Mucosa of gallbladder (tissue), 1 donor: ENCODE data around the gene BRD7. TPM values are rescaled to one million over a fixed set of nuclear protein-coding genes. Genes with fewer than 3 reads are reported as not detected.

ENCODE experiments used
- DNase-seq: peaks from one replicate; pipeline ENCODE4 v3.0.0-alpha.2; 2020; ENCODE audit warnings: low spot score
- total RNA-seq: library from RNA; stranded (reverse); gene quantifications from one replicate; pipeline ENCODE4 v1.2.1, GENCODE V29; 2021
- donor health status: DM: no; HTN: no; CAD: no.

BRD7 gene
- total RNA-seq: 59.1 TPM

- peak; percentile 45 for DNase-seq
These were observed at the start of gene BRD7 for GRCh38 chr16:50368410-50369132. Gene BRD7 (minus strand): TSS chr16:50368988. CDS start chr16:50368774, 214 bp downstream.

- no peak for DNase-seq
These were observed 47.6 kb upstream of the BRD7 start for GRCh38 chr16:50416388-50416787.

- no peak for DNase-seq
These were observed 45.4 kb upstream of the BRD7 start for GRCh38 chr16:50414152-50414551.

- DNase-seq: no peak
These were observed 42.2 kb upstream of the BRD7 start for GRCh38 chr16:50411034-50411433.

DNA sequence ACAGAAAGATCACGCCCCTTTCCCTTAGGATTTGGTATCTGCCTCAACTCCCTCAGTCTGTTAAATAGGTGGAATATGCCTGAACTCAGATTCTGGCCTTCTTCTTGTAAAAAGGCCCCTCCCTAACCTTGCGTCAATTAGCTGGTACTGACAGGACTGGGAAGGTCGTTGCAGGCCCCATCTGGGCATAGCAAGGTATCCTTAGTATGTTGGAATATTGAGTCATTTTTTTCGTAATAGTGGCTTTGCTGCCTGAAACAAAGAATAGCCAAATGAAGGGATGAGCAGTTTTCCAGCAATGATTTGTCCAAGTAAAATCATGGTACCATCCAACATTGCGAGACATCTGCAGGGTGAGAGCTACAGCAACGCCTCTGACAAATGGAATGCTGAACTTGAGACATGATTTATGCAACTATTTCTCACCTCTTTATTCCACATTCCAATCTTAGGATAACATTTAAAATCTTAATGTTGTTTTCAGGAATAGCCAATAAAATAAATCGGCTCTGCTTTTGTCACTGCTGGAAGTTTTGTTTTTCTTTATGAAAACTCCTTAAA lies 39.3 kb upstream of the BRD7 start:
- DNase-seq: no peak

DNA sequence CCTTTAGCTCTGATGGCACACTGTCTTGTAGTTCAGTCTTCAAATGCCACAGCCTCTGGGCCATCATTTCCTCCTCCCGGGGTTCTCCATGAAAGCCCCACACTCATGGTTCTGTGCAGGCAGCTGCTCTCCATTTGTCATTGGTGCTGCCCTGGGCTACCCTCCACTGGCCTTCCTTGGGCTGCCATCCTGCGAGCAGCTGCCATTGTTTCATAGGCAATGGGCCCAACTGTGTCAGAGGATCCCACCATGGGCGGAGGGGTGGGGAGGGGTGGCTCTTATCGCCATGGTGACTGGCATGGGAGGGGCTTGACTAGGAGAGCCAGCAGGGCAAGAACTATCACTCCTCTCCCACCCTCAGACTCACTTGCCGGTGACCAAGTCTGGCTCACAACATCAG lies 38.6 kb upstream of the BRD7 start:
- no peak for DNase-seq

DNA sequence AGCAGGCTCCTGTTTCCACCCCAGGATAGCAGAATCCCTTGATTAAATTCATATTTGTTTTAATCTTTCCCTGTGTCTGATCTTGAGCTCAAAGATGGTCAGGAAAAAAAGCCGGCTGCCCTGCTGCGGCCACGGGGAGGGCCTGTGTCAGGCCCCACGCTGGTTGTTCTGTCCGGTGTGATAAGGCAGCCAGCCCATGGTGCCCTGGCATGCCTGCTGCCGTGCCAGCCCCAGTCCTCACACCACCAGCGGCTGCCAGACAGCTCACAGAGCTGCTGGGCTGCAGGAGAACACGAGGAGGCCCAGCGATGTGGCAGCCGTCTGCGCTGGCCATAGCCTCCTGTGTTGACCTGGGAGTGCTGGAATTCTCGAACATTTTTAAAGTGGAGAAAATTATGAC lies 34.7 kb upstream of the BRD7 start:
- DNase-seq: no peak

DNA sequence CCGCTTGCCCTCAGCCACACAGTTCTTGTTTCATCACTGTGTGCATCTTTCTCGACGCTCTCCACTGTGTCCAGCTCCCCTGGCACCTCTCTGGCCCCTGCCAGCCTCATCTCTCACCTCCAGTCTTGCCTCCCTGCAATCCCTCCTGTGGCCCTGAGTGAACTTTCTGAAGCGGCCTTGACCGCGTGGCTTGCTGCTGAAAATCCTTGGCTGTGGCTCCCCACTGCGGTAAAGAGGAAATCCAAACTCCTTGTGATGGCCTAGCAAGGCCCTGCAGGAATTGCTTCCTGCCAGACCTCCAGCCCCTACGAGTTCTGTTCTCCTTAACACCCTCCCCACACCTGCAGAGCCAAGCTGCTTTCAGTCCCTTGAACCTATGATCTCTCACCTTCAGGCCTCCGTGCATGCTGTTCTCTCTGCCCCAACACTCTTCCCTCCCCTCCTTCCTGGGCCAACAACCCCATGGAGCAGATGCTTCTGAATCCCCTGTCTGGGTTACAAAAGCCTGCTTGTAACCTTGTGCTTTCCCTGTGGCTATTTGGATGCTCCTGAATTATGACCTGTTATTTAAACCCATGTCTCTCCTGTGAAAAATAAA lies 33.6 kb upstream of the BRD7 start:
- no peak for DNase-seq

DNA sequence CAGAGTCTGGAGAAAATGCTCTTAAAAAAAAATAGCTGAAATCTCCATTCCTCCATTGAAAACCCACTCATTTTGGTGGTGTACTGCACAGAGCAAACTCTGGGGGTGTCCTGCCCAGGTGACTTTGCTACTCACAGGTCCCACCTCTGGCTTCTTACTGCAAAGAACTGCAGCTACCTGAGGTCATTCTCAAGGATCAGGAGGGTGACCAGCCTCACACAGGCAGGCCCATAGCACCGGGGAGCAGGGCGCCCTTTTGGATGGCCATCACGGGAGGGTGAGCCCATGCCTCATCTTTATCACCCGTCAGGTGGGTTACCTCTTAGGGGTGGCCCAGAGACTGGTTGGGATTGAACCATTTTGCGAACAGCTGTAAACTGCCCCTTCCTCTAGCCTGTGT lies 32.6 kb upstream of the BRD7 start:
- DNase-seq: no peak

DNA sequence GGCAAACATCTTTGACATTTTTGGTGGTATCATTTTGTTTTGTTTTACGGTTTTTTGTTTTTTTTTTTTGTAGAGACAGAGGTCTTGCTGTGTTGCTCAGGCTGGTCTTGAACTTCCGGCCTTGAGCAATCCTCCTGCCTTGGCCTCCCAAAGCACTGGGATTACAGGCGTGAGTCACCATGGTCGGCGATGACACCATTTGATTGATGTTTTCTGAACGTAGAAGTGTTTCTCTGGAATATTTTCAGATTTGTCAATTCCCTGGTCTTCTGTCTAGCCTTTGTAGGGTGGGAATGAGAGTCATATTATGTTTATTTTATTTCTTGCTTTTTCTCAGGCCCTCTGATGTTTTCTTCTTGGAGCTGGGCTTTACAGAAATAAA lies 32.2 kb upstream of the BRD7 start:
- DNase-seq: no peak

DNA sequence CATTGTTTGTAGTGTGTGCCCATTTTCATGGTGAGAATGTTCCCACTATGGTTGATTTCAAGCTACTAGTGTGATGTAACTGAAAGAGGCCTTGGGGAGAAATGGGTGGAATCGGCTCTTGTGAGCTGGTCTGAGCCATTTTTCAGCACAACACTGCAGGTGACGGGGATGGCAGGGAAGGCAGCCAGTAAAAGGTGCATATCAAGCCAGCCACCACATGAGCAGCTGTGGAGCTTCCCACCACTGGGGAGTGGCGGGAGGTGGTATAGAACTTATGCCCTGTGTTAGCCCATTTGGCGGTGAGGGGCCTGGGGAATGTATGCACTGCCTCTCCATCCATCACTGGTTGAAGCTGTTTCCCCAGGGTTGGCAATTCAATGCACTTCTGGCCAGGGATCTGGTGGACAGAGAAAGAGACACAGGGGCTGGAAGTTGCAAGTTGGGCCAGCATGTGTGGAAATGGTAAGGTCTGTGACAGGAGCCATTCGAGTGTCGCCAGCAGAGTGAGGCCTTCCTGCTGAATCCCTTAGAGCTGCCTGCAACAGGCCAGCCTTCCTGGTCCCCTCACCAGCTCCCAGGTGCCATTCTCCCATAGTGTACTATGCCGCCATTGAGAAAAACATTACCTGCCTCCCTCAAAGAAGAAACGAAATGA lies 31.7 kb upstream of the BRD7 start:
- no peak for DNase-seq

GRCh38 chr16:50399411-50399810 lies 30.6 kb upstream of the BRD7 start:
- no peak for DNase-seq

DNA sequence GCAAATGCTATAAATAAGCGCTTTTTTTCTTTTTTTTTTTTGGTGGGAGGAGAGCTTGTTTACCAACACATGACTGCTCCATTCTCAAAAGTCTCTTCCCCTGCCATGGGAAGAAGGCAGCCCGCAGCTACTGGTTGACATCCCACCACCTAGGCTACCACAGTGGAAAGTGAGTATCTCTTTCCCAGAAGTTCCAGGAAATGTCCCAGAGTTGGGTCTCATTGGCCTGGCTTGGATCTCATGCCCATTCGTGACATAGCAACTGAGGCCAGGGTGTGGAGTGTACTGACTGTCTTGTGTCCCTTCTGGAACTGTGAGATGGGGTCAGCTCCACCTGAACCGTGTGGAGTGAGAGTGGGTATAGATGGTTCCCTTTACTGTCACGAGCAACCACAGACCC lies 29.5 kb upstream of the BRD7 start:
- no peak for DNase-seq

- no peak for DNase-seq
These were observed 28.2 kb upstream of the BRD7 start for GRCh38 chr16:50396761-50397535.

- no peak for DNase-seq
These were observed 27.2 kb upstream of the BRD7 start for GRCh38 chr16:50395763-50396710.

- no peak for DNase-seq
These were observed 25.3 kb upstream of the BRD7 start for GRCh38 chr16:50393858-50394802.

DNA sequence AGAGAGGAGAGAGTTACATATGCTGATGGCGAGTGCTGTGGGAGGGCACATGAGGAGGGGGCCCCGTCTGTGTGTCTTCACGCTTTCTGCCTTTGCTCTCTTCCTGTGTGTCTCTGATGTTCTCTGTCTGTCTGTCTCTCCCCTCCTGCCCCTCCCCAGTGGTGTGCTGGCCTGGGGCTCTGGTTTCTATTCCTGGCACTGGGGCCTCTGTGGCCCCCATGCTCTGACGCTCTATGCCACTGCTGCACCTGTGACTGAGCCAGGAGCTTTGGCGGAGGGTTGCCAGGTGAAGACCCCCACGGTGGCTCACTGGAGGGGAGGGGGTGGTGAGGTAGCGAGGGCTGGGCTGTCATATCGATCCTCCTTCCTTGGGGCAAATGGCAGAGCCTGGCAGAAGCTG lies 24.6 kb upstream of the BRD7 start:
- DNase-seq: no peak

DNA sequence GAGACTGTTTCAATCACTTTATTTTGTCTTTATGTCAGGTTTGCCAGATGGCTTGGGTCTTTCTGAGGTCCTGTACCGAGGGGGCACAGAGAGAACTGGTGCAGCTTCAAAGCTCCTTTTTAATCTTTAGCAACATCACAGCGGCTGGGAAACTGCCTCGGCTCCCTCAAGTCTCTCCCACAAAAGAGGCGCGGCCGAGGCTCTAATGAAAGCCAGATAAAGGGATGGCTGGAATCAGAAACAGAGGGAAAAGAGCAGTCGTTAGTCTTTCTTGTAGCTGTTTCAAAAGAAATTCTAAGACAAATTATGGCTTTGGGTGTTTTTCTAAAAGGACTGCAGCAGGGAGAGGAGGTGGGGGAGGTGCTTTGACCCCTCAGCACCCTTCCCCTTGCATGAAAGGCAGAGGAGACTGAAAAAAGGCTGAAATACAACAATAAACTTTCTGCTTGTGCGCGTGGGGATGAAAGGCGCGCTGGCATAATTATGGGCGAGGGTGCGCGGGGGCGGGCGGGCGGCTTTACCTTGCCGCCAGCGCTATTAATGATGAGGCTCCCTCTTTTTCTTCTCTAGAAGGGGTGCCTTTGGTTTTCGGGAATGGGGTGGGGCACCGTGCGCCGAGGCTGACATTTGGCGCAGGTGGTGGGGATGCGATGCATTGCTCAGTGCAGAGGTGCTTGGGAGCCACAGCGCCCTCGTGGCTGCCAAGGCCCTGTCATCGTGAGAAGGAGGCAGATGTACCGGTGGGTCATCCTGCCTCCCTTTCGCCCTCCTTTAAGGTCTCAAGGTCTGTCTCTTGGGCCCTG lies 22.3 kb upstream of the BRD7 start:
- no peak for DNase-seq

GRCh38 chr16:50390371-50390771 lies 21.6 kb upstream of the BRD7 start:
- no peak for DNase-seq
